ENCODE measurements around the gene HMCN2.

The HMCN2 gene

DNA sequence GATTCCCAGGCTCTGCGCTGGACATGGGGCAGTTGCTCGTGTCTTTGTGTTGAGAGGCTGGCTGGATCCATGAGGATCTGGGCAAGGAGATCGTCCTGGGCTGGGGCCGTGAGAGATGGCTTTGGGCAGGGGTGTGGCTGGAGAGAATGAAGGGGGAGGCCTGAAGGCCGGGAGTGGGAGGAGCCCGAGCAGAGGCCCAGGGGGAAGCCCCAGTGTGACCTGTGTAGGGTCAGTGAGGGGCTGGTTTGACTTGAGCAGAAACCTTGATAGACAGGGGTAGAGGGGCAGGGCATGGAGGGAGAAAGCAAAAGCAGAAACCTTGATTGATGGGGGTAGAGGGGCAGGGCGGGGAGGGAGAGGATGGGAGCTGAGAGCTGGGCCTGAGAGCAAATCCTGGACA is 124.8 kb downstream of the HMCN2 start:
- no peak overlapping the region for H3K4me2 ChIP-seq
- TF ChIP-seq, protein P1, sequence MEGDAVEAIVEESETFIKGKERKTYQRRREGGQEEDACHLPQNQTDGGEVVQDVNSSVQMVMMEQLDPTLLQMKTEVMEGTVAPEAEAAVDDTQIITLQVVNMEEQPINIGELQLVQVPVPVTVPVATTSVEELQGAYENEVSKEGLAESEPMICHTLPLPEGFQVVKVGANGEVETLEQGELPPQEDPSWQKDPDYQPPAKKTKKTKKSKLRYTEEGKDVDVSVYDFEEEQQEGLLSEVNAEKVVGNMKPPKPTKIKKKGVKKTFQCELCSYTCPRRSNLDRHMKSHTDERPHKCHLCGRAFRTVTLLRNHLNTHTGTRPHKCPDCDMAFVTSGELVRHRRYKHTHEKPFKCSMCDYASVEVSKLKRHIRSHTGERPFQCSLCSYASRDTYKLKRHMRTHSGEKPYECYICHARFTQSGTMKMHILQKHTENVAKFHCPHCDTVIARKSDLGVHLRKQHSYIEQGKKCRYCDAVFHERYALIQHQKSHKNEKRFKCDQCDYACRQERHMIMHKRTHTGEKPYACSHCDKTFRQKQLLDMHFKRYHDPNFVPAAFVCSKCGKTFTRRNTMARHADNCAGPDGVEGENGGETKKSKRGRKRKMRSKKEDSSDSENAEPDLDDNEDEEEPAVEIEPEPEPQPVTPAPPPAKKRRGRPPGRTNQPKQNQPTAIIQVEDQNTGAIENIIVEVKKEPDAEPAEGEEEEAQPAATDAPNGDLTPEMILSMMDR (conservative IDR thresholded peaks at IDR 0.05; ENCODE audit: low read depth, low read length) = no peak
- H3K36me3 ChIP-seq (ENCODE audit: insufficient read depth) = no peaks in the 10 kb centered on the region
- H3K27ac ChIP-seq = no peak overlapping the region
- H3K4me3 ChIP-seq (IDR thresholded peaks at IDR 0.05; ENCODE audit: insufficient read depth, low read depth, low read length) = no peak overlapping the region
- H3K4me1 ChIP-seq (ENCODE audit: low read depth, poor library complexity, severe bottlenecking) = no peaks in the 10 kb centered on the region
- H4K20me1 ChIP-seq (ENCODE audit: insufficient read depth) = no peaks in the 10 kb centered on the region
- peaks cover 86% of the 10 kb centered on the region for H3K27me3 ChIP-seq (ENCODE audit: insufficient read depth, low read depth)
- H3K9ac ChIP-seq = no peak overlapping the region
- H3K79me2 ChIP-seq (ENCODE audit: insufficient read depth, low read depth) = no peaks in the 10 kb centered on the region
- no peak overlapping the region for H2AFZ ChIP-seq (ENCODE audit: low read depth)

DNA sequence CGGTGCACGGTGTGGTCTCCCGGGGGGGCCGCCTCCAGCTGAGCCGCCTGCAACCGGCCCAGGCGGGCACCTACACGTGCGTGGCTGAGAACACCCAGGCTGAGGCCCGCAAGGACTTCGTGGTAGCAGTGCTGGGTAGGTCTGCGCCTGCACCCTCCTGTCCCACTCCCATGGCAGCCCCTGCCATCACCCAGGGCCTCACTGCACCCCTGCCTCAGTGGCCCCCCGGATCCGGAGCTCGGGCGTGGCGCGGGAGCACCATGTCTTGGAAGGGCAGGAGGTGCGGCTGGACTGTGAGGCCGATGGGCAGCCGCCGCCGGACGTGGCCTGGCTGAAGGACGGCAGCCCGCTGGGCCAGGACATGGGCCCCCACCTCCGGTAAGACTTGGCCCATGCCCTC is 125.4 kb downstream of the HMCN2 start:
- H3K4me3 ChIP-seq (IDR thresholded peaks at IDR 0.05; ENCODE audit: insufficient read depth, low read depth, low read length) = no peak overlapping the region
- no peak overlapping the region for H2AFZ ChIP-seq (ENCODE audit: low read depth)
- no peak overlapping the region for H3K27ac ChIP-seq
- H3K36me3 ChIP-seq (ENCODE audit: insufficient read depth) = no peaks in the 10 kb centered on the region
- H3K4me2 ChIP-seq = no peak overlapping the region
- H3K9ac ChIP-seq = no peak overlapping the region
- no peaks in the 10 kb centered on the region for H3K79me2 ChIP-seq (ENCODE audit: insufficient read depth, low read depth)
- no peaks in the 10 kb centered on the region for H4K20me1 ChIP-seq (ENCODE audit: insufficient read depth)
- TF ChIP-seq, protein P1 (conservative IDR thresholded peaks at IDR 0.05; ENCODE audit: low read depth, low read length) = no peak
- H3K27me3 ChIP-seq (ENCODE audit: insufficient read depth, low read depth) = peaks cover 82% of the 10 kb centered on the region
- H3K4me1 ChIP-seq (ENCODE audit: low read depth, poor library complexity, severe bottlenecking) = no peaks in the 10 kb centered on the region

DNA sequence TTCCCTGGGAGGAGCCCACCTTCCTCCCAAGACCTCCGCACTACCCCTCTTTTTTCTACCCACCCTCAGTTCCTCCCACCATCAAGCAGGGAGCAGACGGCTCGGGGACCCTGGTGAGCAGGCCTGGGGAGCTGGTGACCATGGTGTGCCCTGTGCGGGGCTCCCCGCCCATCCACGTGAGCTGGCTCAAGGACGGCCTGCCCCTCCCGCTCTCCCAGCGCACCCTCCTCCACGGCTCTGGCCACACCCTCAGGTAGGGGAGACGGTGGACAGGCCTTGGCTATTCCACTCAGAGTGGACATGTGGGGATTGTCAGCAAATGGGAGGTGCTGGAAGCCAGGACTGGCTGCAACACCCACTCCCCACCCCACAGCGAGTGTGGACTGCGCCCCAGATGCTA is 126.3 kb downstream of the HMCN2 start:
- Histone ChIP-seq H3K79me2 (ENCODE audit: insufficient read depth, low read depth) (no peaks in the 10 kb centered on the region), H3K4me1 (ENCODE audit: low read depth, poor library complexity, severe bottlenecking) (no peaks in the 10 kb centered on the region), H3K4me3 (IDR thresholded peaks at IDR 0.05; ENCODE audit: insufficient read depth, low read depth, low read length) (no peak overlapping the region), H4K20me1 (ENCODE audit: insufficient read depth) (no peaks in the 10 kb centered on the region), H3K36me3 (ENCODE audit: insufficient read depth) (no peaks in the 10 kb centered on the region), H3K4me2 (no peak overlapping the region), H3K27me3 (ENCODE audit: insufficient read depth, low read depth) (peaks cover 82% of the 10 kb centered on the region), H3K27ac (no peak overlapping the region), H2AFZ (ENCODE audit: low read depth) (no peak overlapping the region), H3K9ac (no peak overlapping the region)
- TF ChIP-seq, protein P1 (conservative IDR thresholded peaks at IDR 0.05; ENCODE audit: low read depth, low read length) = no peak

DNA sequence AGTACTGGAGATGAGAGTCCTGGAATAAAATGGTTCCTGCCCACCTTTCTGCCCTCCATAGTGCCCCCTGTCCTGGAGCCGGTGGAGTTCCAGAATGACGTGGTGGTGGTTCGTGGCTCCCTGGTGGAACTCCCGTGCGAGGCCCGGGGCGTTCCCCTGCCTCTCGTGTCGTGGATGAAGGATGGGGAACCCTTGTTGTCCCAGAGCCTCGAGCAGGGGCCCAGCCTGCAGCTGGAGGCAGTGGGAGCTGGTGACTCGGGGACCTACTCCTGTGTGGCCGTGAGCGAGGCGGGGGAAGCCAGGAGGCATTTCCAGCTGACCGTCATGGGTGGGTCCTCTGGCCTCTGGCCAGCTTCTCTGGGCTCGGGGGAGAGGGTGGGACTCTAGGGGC is 128.1 kb downstream of the HMCN2 start:
- Histone ChIP-seq H4K20me1 (ENCODE audit: insufficient read depth) (no peaks in the 10 kb centered on the region), H3K9ac (no peak overlapping the region), H3K27ac (no peak overlapping the region), H3K36me3 (ENCODE audit: insufficient read depth) (no peaks in the 10 kb centered on the region), H3K4me3 (IDR thresholded peaks at IDR 0.05; ENCODE audit: insufficient read depth, low read depth, low read length) (no peak overlapping the region), H3K4me1 (ENCODE audit: low read depth, poor library complexity, severe bottlenecking) (no peaks in the 10 kb centered on the region), H3K4me2 (no peak overlapping the region), H3K27me3 (ENCODE audit: insufficient read depth, low read depth) (peaks cover 81% of the 10 kb centered on the region), H2AFZ (ENCODE audit: low read depth) (no peak overlapping the region), H3K79me2 (ENCODE audit: insufficient read depth, low read depth) (no peaks in the 10 kb centered on the region)
- TF ChIP-seq, protein P1 (conservative IDR thresholded peaks at IDR 0.05; ENCODE audit: low read depth, low read length) = no peak
